ENCODE results near the gene TOM1L1.

TOM1L1 gene

GRCh38 chr17:54951286-54951685 lies 50.6 kb downstream of the TOM1L1 start:
- DNase-seq = no peak

GRCh38 chr17:54956791-54957190 lies 56.1 kb downstream of the TOM1L1 start:
- DNase-seq = no peak

DNA sequence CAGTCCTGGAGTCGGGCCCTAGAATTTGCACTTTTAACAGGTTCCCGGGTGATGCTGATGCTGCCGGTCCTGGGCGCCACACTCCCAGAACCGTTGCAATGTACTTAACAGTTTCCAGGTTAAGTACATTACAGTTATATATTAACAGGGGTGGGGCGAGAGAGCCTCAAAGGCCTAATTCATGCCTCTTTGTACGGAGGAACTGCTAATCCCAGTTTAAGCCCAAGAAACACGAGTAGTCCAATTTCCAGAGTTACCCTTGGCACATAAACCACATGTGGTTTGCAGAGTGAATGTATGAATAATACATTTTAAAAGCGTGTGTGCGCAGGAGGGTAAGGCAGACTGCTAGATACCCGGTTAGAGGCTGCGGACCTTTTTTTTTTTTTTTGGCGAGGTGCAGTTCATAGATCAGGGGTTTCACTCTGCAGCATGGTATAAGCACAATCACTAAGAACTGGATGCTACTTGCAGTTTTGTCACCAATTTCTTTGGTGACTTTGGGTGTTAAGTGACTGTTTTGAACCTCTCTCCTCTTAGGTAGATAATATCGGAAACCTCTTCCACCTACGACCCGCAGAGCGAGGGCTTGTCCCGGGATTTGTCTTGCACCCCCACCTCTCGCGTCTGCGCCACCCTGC lies 67.1 kb downstream of the TOM1L1 start:
- DNase-seq = no peak

- peak; percentile 95 for DNase-seq
These were observed 67.8 kb downstream of the TOM1L1 start, which contains the start of the genes COX11 and STXBP4 for GRCh38 chr17:54968262-54968987. Gene COX11 (minus strand): TSS chr17:54968654. CDS start chr17:54968646, 8 bp downstream. Gene STXBP4 (plus strand): TSS chr17:54968765. CDS start chr17:54986220, 17,455 bp downstream.

- DNase-seq = no peak
These were observed 68.3 kb downstream of the TOM1L1 start for GRCh38 chr17:54968988-54969332.

DNA sequence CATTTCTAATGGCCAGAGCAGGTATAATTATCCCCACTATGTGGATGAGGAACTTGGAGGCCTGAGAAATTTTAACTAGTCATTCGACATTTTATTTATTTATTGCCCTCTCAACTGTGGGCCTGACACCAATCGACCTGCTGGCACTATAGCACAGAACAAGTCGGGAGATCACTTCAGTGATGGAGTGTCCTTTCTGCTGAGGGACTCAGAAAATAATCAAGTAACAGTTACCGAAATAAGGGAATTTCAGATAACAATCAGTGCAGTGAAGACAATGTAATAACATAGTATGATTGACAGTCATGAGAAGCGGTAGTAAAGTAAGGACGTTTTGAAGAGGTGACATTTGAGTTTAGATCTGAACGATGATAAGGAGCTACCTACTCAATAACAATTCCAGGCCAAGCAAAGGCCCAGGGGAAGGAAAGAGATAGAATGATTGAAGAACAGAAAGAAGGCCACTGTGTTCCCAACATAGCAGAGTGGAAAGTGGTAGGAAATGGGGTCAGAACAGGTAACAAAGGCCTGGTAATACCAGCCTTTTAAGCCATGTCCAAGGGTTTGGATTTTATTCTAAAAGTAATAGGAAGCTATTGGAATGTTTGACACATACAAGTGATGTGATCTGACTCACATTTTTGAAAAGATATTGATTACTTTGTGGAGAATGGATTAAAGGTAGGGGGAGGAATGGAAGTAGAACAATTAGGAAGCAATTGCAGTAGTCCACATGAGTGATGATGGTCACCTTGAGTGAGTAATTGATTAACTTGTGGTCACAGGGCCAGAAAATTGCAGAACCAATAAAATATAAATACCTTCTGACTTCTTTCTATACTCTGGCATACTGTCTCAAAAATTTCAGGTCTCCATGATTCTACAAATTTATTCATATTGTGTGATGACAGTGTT lies 69.3 kb downstream of the TOM1L1 start:
- no peak for DNase-seq

DNA sequence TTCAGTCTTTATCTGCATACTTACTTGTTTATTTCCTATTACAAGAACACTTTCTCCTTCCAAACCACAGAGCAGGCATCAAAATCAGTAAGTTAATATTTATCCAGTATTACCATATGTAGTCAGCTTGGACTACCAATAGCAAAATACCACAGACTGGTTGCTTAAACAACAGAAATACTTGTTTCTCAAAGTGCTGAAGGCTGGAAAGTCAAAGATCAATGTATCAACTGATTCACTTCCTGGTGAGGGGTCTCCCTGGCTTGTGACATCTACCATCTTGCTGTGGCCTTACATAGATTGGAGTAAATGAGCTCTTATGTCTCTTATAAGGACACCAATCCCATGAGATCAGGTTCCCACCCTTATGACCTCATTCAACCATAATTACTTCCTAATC lies 70.5 kb downstream of the TOM1L1 start:
- DNase-seq = no peak

GRCh38 chr17:54971901-54972300 lies 71.2 kb downstream of the TOM1L1 start:
- no peak for DNase-seq

- no peak for DNase-seq
These were observed 71.9 kb downstream of the TOM1L1 start for GRCh38 chr17:54972406-54973138.

GRCh38 chr17:54974759-54975158 lies 74.1 kb downstream of the TOM1L1 start:
- DNase-seq = no peak

DNA sequence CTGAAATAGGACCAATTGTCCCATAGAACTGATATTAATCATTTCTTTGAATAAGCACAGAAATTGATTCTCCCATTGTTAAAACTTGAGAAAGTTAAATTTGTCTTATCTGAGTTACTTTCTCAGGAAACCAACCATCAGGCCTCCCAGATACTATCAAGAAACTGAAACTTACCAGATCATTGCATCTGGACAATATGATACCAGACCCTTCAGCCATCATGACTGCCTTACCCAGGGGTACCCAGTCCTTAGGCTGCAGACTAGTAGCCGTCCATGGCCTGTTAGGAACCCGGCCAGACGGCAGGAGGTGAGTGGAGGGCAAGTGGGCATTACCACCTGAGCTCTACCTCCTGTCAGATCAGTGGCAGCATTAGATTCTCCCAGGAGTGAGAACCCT lies 75.7 kb downstream of the TOM1L1 start:
- no peak for DNase-seq

- DNase-seq = no peak
These were observed 77.1 kb downstream of the TOM1L1 start for GRCh38 chr17:54977744-54978143.

- DNase-seq = no peak
These were observed 79.0 kb downstream of the TOM1L1 start for GRCh38 chr17:54979657-54980056.

- DNase-seq = no peak
These were observed 79.7 kb downstream of the TOM1L1 start for GRCh38 chr17:54980375-54980774.

DNA sequence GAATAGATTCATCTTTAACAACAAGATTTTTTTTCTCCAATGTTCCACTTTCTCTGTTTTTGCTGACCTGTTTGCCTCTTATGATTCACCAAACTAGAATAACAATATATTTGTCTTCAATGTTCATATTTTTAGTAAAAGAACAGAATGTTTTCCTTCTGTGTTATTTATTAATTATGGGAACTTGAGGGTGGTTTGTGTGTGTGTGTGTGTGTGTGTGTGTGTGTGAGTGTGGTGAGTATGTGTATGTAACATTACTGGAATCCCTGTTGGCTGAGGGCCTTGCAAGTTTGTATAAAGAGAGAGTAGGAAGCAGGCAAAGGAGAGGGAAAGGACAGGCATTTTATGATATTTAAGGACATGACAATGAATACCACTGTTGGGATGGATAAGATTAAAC lies 81.7 kb downstream of the TOM1L1 start:
- no peak for DNase-seq

DNA sequence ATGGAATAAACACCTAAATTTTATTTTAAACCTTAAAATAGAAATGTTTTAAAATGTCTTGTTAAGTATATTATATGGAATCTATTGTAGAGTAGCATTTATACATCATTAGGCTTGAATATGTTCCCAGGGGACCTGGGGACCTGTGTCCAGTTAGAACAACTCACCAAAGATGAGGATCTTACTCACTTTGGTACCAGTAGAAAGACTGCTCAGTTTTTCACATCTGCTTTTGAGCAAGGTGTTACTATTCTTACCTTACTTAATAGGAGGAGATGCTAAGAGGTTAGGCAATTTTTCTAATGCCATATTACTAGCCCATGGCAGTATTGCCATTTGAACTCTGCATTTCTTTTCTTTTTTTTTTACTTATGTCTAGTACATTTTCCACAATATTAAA lies 82.6 kb downstream of the TOM1L1 start:
- DNase-seq = no peak

DNA sequence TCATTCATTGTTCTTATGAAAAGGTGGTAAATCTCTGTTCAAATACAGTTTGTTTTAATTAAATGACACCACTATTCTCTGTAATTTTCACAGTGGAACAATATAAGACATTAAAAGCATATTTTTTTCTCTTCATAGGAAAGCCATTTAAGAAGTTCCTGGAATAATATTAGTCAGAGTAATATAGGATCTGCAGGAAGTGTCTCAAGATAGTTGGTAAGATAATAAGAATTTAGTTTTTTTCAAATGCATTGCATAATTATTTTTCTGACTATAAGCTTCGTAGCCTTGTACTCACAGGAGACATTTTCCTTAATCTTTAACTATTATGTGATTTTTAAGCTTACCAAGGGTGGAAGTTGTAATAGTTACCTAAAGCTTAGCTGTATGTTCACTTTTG lies 84.8 kb downstream of the TOM1L1 start:
- DNase-seq = no peak

DNA sequence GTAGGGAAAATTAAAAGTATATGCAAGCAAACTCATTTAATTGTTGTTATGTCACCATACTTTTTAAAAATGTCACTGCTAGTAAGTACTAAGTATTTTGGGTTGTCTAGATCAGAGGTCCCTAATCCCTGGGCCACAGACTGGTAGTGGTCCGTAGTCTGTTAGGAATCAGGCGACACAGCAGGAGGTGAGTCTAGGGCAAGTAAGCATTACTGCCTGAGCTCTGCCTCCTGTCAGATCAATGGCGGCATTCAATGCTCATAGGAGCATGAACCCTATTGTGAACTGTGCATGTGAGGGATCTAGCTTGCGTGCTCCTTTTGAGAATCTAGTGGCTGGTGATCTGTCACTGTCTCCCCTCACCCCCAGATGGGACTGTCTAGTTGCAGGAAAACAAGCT lies 89.5 kb downstream of the TOM1L1 start:
- DNase-seq = no peak

GRCh38 chr17:54991567-54991966 lies 90.9 kb downstream of the TOM1L1 start:
- DNase-seq = no peak

GRCh38 chr17:54992797-54993639 lies 92.4 kb downstream of the TOM1L1 start:
- DNase-seq = peak; percentile 11

DNA sequence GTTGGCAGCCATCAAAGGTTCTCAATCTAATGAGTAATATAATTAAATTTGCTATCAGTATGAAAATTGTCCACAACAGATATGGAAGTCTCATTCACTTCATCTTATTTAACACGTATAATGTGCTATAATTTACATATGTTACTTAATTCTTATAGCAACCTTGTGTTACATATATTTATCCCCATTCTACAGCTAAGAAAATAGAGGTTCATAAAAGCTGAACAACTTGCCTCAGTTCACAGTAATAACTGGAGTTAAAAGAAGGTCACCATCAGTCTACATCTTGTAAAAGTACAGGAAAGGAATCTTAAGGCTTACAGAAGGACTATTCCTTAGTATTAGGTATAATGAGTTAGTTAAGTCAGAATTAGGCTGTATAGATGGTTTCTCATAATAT lies 95.8 kb downstream of the TOM1L1 start:
- DNase-seq = no peak

- no peak for DNase-seq
These were observed 101.8 kb downstream of the TOM1L1 start for GRCh38 chr17:55002458-55002857.
